HAP-1 (cell line): ENCODE measurements around the gene NISCH.

ENCODE experiments used
- DNase-seq, 2 experiments: peaks; one replicate each; pipeline ENCODE4 v3.0.0-alpha.2; 2016 to 2020; ENCODE audit warnings: low spot score in 2 of 2
- H3K27me3 ChIP-seq: fragments of 250-450 bp; sonication (Bioruptor Pico); 2 replicates; pipeline ENCODE4 v1.5.1; 2020; ENCODE audit warnings: low read depth, mild to moderate bottlenecking, moderate library complexity
- H3K36me3 ChIP-seq: fragments of 250-450 bp; sonication (Bioruptor Pico); replicated peaks from 2 replicates; pipeline ENCODE4 v1.5.1; 2020; ENCODE audit warnings: mild to moderate bottlenecking
- H3K4me1 ChIP-seq: fragments of 250-450 bp; sonication (Bioruptor Pico); 2 replicates; pipeline ENCODE4 v1.5.1; 2020; ENCODE audit warnings: mild to moderate bottlenecking
- H3K4me3 ChIP-seq: fragments of 250-450 bp; sonication (Bioruptor Pico); 2 replicates; pipeline ENCODE4 v1.5.1; 2020; ENCODE audit warnings: mild to moderate bottlenecking, moderate library complexity
- H3K9me3 ChIP-seq: fragments of 250-450 bp; sonication (Bioruptor Pico); 2 replicates; pipeline ENCODE4 v1.5.1; 2020; ENCODE audit warnings: mild to moderate bottlenecking, moderate library complexity
- in situ Hi-C: fragments of 300-500 bp; cut with MboI; formaldehyde crosslinking; loops from 3 replicates; pipeline ENCODE4 v1.14.3; 2020; ENCODE audit warnings: low sequenced_read_pairs, inconsistent platforms, mixed read lengths

Gene NISCH

GRCh38 chr3:52479877-52480575 is 24.6 kb downstream of the NISCH start:
- no peak for DNase-seq
- in situ Hi-C loops, result no loop called here
- H3K36me3 ChIP-seq, result peaks cover 79% of the 10 kb centered on the region
- no peak overlapping the region for H3K4me3 ChIP-seq
- H3K9me3 ChIP-seq, result no peaks in the 10 kb centered on the region
- no peaks in the 10 kb centered on the region for H3K27me3 ChIP-seq
- H3K4me1 ChIP-seq, result no peaks in the 10 kb centered on the region

- no peak for DNase-seq
- H3K27me3 ChIP-seq, result no peaks in the 10 kb centered on the region
- peaks cover 79% of the 10 kb centered on the region for H3K36me3 ChIP-seq
- no peaks in the 10 kb centered on the region for H3K4me1 ChIP-seq
- no peaks in the 10 kb centered on the region for H3K9me3 ChIP-seq
- H3K4me3 ChIP-seq, result no peak overlapping the region
- in situ Hi-C loops, result no loop called here
Observed at GRCh38 chr3:52480768-52481715, 25.6 kb downstream of the NISCH start.

DNA sequence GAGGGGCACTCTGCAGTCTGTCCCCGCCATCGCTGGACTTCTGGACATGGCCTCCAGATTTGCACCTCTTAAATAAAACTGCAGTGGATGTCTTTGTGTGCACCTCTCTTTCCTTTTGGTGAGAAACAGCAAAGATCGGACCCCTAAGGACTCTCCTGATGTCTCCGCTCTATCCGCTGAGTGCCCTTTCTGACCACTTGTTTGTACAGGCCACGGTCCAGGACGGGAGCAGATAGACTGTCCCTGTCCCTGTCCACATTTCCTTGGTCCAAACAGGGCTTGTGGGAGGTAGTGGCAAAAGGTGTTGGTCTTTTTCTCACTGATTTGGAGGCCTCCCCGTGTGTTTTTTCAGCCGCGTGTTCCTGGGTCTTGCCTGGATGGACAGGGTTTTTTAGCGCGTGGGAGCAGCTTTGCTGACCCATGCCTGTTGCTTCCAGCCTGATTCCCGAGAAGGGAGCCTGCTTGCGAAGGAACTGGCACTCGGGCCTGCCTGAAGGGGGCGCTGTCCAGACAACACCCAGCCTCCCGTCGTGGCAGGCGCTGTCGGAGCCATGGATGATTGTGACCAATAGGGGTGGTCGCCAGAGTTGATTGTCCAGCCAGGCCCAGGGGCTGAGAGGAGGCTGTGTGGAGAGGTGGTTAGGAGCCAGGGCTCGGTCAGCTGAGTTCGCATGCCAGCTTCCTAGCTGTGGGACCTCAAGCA is 26.6 kb downstream of the NISCH start:
- no peaks in the 10 kb centered on the region for H3K9me3 ChIP-seq
- no peaks in the 10 kb centered on the region for H3K4me1 ChIP-seq
- no peak overlapping the region for H3K4me3 ChIP-seq
- DNase-seq, result peak in 1 of 2 experiments; percentile 67
- in situ Hi-C loops, result no loop called here
- peaks cover 77% of the 10 kb centered on the region for H3K36me3 ChIP-seq
- no peaks in the 10 kb centered on the region for H3K27me3 ChIP-seq

DNA sequence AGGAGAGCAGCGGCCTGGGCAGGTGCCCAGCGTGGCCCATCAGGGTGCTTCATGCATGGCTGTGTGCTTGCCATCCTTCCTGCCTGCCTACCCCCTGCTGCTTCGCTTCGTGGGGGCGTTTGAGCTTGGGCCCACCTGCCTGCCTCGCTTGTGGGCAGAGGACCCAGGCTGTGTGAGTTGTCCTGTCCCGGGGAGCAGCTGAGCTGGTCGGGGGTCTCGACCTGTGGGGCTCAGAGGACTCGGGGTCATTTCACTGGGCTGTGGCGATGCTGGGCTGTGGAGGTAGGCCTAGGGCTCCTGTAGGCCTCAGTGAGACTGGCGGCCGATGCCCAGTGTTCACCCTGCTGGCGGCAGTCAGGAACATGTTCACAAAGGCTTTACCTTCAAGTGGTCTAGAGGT is 27.7 kb downstream of the NISCH start:
- no peak overlapping the region for H3K4me3 ChIP-seq
- no peaks in the 10 kb centered on the region for H3K9me3 ChIP-seq
- no peak for DNase-seq
- no peaks in the 10 kb centered on the region for H3K4me1 ChIP-seq
- peaks cover 76% of the 10 kb centered on the region for H3K36me3 ChIP-seq
- in situ Hi-C loops, result no loop called here
- H3K27me3 ChIP-seq, result no peaks in the 10 kb centered on the region

GRCh38 chr3:52483577-52484381 is 28.4 kb downstream of the NISCH start:
- Histone ChIP-seq H3K27me3 (no peaks in the 10 kb centered on the region), H3K4me1 (no peaks in the 10 kb centered on the region), H3K36me3 (peaks cover 74% of the 10 kb centered on the region), H3K4me3 (no peak overlapping the region), H3K9me3 (no peaks in the 10 kb centered on the region)
- DNase-seq, result no peak
- in situ Hi-C loops, result no loop called here

- Histone ChIP-seq H3K27me3 (no peaks in the 10 kb centered on the region), H3K4me3 (no peak overlapping the region), H3K9me3 (no peaks in the 10 kb centered on the region), H3K36me3 (peaks cover 74% of the 10 kb centered on the region), H3K4me1 (no peaks in the 10 kb centered on the region)
- no peak for DNase-seq
- in situ Hi-C loops, result no loop called here
Observed at GRCh38 chr3:52484680-52485461, 29.5 kb downstream of the NISCH start.

- peaks cover 74% of the 10 kb centered on the region for H3K36me3 ChIP-seq
- in situ Hi-C loops, result no loop called here
Observed at GRCh38 chr3:52487050-52487787, 31.8 kb downstream of the NISCH start.

GRCh38 chr3:52487788-52488691 is 32.6 kb downstream of the NISCH start:
- Histone ChIP-seq H3K36me3 (peaks cover 72% of the 10 kb centered on the region), H3K27me3 (no peaks in the 10 kb centered on the region)

More at GRCh38 chr3:52487050-52487787, 31.8 kb downstream of the NISCH start:
- Histone ChIP-seq H3K27me3 (no peaks in the 10 kb centered on the region), H3K4me3 (no peak overlapping the region), H3K9me3 (no peaks in the 10 kb centered on the region), H3K4me1 (no peaks in the 10 kb centered on the region)
- no peak for DNase-seq

DNA sequence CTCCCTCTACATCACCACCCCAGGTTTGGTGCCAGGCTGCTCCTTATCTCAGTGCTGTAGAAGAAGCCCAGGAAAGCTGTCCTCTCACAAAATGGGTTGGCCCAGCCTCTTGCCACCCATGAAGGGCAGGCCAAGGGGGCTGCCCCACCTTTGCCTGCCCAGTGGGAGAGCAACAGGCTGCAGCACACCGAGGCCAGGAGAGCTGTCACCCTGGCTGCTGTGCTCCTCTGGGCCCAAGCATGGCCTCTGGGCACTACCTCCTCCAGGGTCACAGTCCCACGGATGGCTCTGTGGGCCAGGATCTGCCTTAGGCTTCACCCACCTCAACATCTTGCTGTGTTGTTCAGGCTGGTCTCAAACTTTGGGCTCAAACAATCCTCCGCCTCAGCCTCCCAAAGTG is 33.3 kb downstream of the NISCH start:
- peaks cover 72% of the 10 kb centered on the region for H3K36me3 ChIP-seq
- H3K4me1 ChIP-seq, result no peaks in the 10 kb centered on the region
- no peak overlapping the region for H3K4me3 ChIP-seq
- DNase-seq, result no peak
- H3K9me3 ChIP-seq, result no peaks in the 10 kb centered on the region
- in situ Hi-C loops, result no loop called here
- H3K27me3 ChIP-seq, result no peaks in the 10 kb centered on the region

More at GRCh38 chr3:52487788-52488691, 32.6 kb downstream of the NISCH start:
- H3K9me3 ChIP-seq, result no peaks in the 10 kb centered on the region
- no peaks in the 10 kb centered on the region for H3K4me1 ChIP-seq
- DNase-seq, result no peak
- H3K4me3 ChIP-seq, result no peak overlapping the region
- in situ Hi-C loops, result no loop called here

DNA sequence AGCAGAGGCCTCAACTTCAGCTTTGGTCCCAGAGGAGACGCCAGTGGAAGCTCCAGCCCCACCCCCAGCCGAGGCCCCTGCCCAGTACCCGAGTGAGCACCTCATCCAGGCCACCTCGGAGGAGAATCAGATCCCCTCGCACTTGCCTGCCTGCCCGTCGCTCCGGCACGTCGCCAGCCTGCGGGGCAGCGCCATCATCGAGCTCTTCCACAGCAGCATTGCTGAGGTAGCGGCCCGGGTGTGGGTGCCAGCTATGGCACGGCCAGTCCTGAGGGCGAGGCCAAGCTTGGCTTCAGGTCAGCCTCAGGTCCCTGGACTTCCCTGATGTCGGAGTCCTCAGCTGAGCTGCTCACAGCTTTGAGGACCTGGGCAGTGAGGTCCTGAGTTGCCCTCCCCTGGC is 34.0 kb downstream of the NISCH start:
- H3K36me3 ChIP-seq, result peaks cover 72% of the 10 kb centered on the region
- in situ Hi-C loops, result no loop called here
- H3K27me3 ChIP-seq, result no peaks in the 10 kb centered on the region
- no peaks in the 10 kb centered on the region for H3K9me3 ChIP-seq
- no peak overlapping the region for H3K4me3 ChIP-seq
- DNase-seq, result no peak
- H3K4me1 ChIP-seq, result no peaks in the 10 kb centered on the region

DNA sequence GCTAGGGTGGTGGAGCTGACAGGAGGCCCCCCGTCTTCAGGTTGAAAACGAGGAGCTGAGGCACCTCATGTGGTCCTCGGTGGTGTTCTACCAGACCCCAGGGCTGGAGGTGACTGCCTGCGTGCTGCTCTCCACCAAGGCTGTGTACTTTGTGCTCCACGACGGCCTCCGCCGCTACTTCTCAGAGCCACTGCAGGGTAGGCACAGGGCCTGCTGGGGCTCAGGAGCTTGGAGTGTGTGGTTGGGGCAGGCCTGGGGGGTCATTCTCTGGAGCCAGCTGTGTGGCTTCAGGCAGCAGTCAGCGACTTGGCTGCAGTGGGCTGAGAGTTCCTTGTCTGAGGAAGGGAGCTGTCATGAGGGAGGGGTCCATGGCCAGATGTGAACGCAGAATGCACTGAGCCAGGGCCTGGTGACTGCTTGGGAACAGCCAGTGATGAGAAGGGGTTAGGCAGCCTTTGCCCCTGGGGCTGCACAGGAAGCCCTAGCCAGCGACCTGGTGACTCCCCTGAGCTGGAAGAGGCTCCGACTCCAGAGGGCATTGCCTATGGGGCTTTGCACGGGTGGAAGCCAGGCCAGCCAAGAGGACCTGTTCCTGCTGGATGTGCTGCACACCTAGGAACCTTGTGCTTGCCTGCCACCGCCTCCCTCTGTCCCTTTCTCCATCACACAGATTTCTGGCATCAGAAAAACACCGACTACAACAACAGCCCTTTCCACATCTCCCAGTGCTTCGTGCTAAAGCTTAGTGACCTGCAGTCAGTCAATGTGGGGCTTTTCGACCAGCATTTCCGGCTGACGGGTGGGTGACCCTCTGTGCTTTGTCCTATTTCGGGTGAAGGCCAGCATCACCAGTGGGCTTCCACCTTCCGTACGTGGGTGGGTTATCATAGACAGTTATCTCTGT is 34.9 kb downstream of the NISCH start:
- Histone ChIP-seq H3K9me3 (no peaks in the 10 kb centered on the region), H3K4me1 (no peaks in the 10 kb centered on the region), H3K27me3 (no peaks in the 10 kb centered on the region), H3K36me3 (peaks cover 69% of the 10 kb centered on the region), H3K4me3 (no peak overlapping the region)
- no peak for DNase-seq
- in situ Hi-C loops, result no loop called here
